GM18508 (cell line): Measurements from ENCODE around the gene LCP1.
"Not testable (repeated sequence)": the region's sequence is repeated elsewhere in the genome, so short reads cannot be mapped to it uniquely, and the experiment has no call there.

Experiments used
- ATAC-seq: cut with Tn5 transposase; IDR thresholded peaks from one replicate; pipeline ENCODE4 v1.9.1; 2021; ENCODE audit warnings: moderate number of reproducible peaks; ENCODE audit not compliant: insufficient read depth, unreplicated experiment

LCP1 gene

GRCh38 chr13:46164661-46165060 is 17.3 kb downstream of the LCP1 start:
- no peak for ATAC-seq

GRCh38 chr13:46162741-46163140 is 19.2 kb downstream of the LCP1 start:
- not testable (repeated sequence) for ATAC-seq

DNA sequence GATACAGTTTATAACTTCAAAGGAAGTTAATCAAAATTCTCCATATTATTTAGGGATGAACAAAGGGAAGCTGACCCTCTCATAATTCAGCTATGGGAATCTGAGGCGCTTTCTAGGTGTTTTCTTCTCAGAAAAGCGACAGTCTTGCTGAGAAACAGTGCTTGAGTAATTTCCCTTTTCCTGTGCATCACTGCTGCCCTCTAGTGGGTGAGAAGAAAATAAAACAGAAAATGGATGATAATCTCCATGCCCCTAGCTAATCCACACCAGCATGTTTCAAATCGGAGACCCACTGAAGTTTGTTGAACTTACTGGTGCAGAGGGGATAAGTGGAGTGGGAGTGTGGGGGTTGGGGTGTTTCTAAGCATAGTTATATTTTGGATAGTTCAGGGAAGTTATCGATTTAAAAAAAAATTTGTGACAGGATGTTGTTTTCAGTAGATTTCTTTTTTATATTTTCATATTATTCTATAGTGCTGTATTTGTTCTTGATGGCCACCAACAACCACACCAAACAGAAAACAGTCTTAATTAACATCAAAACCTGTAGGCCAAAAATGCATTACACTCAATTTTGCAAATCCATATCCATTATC is 21.4 kb downstream of the LCP1 start:
- no peak for ATAC-seq

GRCh38 chr13:46160065-46160464 is 21.9 kb downstream of the LCP1 start:
- ATAC-seq = no peak

DNA sequence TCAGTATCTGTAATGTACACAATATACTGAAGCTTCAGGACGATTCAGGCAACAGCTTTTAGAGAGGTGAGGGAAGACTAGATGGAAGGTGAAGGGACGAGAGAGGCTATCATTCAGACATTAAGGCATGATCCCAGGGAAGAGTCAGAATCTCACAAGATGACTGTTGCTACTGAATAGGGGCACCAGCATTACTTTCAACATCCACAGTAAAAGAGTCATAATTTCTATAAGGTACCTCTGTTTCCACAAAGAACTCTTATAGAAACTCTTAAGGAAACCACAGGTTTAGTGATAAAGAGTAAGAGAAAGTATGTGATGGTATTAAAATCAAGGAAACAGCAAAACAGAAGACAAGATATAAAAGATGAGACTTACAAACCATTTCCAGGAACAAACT is 23.0 kb downstream of the LCP1 start:
- ATAC-seq = no peak

GRCh38 chr13:46158222-46158621 is 23.8 kb downstream of the LCP1 start:
- ATAC-seq = no peak

DNA sequence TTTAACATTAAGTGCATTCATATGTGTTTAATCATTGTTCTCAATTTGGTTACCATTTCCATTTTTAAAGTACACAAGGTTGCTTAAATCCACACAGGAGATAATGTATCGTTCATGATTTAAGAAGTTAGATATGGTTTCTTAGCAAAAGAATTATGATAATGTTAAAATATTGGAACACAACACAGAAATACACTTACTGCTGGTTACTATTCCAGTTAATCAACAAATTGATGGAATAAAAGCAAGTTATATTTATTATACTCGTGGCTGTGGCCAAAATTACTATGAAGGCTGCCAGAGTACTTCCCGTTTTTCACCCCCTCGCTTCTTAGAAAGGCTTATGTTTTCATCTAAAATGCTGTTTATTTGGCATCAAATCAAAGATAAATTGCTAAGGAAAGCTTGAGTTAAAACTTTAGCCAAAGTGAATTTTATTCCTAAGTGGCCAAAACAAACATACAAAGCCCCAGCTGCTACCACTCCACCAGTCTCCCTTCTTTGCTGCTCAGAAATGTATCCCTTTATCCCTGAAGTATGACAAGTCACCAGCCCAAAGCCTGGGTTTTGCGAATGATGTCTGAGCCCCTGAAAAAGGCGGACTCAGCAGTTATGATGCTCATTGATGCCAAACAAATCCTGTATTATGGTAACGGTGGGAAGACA is 27.7 kb downstream of the LCP1 start:
- no peak for ATAC-seq

DNA sequence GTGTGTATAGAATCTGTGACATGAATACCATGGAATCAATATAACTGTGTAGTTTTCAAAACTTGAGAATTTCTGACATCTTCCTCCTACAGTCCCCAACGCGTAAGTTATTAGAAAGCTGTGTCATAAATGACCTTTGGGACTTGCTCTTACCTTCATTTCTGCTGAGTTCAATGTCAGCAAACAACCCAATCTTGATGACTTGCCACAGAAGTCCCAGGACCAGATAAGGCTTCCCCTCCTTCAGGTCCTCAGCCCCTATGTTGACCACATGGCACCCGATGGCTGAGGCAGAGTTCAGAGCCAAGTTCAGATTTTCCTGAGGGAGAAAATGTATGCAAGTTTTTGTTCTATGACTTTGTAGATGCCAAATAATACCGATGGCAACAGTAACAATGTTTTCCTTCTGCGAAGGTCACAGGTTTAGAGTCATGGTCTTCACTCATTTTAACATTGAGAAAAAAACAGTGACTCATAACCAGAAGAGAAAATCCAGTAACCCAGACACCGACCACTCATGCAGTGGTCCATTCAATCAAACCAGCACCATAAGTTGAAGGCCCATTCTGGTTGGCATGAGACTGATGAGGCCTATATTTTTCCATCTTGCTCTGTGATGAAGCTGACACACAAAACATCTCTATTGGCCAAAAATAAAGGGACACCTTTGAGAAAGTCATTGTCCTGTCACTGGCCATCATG is 29.2 kb downstream of the LCP1 start:
- ATAC-seq = no peak

DNA sequence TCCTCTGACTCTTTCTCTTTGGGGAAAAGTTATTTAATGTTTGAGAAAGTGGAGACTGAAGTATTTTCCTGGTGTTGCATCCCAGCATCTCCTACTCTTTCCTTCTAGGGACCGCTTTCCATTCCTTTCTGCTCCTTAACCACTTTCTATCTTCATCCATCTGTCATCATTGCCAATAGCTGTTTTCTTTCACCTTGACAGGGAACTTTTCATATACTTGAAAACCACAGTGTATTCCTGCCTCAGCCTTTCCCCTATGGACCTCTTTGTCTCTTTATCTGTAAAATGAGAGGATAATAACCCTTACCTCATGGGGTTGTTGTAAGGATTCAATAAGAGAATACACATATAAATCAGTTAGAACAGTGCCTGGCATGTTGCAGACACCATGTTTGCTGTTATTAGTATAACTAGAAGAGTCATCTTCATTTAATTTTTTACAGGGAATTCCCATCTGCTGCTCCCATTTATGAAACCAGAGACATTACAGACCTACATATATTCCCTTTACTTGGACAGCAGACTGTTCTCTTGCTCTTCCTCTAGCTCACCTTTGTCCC is 31.8 kb downstream of the LCP1 start:
- ATAC-seq = no peak

DNA sequence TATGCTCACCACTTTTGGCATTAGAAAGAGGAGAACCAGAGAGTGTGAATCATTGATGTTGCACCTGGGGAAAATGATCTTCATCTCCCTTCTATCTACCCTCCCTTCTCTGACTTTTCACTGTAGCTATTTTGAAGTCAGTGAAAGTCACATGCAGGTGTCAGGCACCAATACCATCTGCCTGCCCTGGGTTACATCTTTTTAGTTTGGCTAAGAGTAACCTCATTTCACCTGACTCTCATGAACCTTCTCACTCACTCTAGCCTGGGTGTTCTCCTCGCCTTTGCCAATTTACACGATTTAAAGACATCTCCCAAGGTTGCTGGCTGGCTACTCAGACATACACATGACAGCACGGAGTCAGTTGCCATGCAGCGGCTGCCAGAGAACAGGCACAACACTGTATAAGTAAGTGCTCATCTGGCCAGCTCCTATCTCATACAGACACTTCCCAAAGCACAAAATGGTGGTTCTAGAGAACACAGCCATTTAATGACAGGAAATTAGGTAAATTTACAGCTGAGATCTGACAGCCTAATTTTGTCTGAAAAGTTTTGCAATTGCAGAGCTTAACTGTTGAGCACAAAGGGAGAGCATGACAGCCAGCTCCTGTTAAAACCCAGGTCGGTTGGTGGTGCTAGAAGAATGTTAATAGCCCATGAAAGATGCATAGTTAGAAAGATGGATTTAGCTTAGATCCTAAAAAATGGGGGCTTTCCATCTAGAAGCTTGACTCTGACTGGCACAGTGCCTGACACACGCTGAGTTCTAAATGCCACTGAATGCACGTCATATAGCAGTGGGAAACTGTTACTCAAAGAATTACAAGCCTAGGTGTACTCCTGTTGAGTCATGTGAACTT is 32.5 kb downstream of the LCP1 start:
- no peak for ATAC-seq

DNA sequence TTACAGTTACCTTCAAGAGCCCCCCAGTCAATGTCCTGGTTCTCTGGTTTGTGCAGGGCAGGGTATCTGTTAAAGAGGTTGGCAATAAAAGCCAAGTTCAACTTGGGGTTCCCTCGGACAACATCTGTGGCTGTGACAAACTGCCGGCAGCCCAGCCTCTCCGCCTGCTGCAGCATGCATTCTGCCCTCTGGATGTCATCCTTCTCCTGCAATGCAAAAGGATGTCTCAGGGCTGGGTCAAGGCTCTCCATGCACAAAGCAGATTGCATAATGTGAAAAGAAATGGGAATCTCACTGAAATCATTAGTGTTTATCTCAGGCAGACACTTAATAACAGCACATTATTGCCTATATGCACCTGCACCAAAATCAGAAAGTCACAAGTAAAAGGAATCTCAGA is 35.1 kb downstream of the LCP1 start:
- ATAC-seq = no peak

GRCh38 chr13:46145950-46146349 is 36.0 kb downstream of the LCP1 start:
- ATAC-seq = no peak

GRCh38 chr13:46145135-46145534 is 36.8 kb downstream of the LCP1 start:
- ATAC-seq = no peak

GRCh38 chr13:46143184-46143701 is 38.7 kb downstream of the LCP1 start:
- no peak for ATAC-seq

- no peak for ATAC-seq
Measured at GRCh38 chr13:46142776-46143175, 39.2 kb downstream of the LCP1 start.

DNA sequence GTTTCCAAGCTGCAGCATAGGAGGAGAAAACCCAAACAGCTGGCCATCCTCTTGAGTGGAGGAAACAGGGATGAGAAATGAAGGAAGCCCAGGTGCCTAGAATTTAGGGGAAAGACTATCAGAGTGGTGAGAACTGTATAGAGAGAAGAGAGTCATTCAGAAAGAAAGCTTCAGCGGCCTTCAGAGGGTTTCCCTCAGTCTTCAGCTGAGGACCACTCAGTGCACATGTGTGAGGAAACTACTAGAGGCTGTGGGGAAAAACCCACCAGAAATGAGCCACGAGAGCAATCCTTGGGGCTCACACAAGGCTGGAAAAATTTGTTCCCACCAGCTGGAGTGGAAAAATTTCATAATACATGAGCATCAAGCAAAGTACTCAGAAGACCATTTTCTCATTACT is 41.9 kb downstream of the LCP1 start:
- no peak for ATAC-seq

DNA sequence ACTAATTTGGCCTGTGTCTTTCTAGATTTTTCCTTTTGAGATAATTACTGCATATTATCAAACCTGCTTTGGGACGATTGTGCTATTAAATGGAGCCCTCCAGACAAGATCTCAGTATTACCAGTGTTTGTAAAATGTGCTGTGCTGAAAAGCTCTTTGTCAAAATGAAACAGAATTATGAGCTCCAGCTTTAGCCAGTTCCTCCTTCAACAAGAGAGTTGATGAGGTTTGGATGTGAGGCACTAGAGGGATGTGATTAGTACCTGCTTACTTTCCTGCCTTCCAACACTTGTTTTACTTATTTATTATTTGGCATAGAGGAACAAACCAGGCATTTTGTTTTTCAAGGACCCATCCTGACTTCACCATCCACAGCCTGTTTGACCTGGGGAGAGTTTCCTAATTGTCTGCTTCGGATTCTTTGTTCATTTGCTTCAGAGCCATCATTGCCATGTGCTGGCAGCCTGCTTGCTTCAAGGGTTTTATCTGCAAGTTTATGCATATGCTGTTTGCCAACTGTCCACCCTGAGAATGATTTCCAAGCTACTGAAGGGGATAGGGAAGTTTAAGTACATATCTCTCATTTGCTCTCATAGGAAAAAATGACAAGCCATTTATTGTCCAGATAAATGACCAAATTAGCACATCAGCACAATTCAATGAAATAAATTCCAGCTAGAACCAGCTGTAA is 44.2 kb downstream of the LCP1 start:
- no peak for ATAC-seq

GRCh38 chr13:46136688-46137087 is 45.3 kb downstream of the LCP1 start:
- no peak for ATAC-seq

DNA sequence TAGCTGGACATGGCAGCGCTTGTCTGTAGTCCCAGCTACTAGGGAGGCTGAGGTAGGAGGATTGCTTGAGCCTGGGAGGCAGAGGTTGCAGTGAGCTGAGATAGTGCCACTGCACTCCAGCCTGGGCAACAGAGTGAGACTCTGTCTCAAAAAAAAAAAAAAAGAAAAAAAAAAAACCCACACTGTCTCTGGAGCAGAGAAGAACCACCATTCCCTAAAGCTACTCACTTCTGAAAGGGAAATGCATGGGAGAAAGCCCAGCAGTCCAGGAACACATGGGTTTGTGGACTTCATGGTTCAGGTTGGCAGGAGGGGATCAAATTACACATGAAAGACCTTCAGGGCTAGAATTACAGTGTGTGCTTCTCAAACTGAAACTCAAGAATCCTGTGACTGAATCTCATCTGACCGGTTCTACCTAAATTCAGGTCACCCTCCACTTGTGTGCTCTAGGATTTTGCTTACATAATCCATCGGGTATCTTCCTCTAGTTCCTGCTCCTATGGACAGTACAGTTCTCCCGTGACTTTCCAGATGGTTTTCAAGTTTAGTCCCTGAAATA is 46.9 kb downstream of the LCP1 start:
- ATAC-seq = no peak
